Stomach (tissue), 4 donors: ENCODE results near the gene LRRTM4.

Source experiments
- CTCF ChIP-seq, 7 experiments: fragments of 450-650 bp in 4 of 7; fragments of 200-600 bp in 3 of 7; sonication (generic) in 3 of 7; IDR thresholded peaks; one replicate each; pipeline ENCODE4 v1.5.1; 2016 to 2019; ENCODE audit warnings: antibody characterized with exemption in 7 of 7, control low read depth in 2 of 7, mild to moderate bottlenecking in 1 of 7
- EP300 ChIP-seq: sonication (generic); formaldehyde crosslinking; IDR thresholded peaks from one replicate; pipeline ENCODE4 v1.6.1; 2017; ENCODE audit warnings: antibody characterized with exemption
- POLR2A ChIP-seq, 4 donors: fragments of 450-650 bp; IDR thresholded peaks; one replicate each; pipeline ENCODE4 v1.6.1; 2016; ENCODE audit warnings: antibody characterized with exemption in 4 of 4, control low read depth in 2 of 4, mild to moderate bottlenecking in 1 of 4, moderate library complexity in 1 of 4
- POLR2AphosphoS5 ChIP-seq, 3 donors: sonication (generic); formaldehyde crosslinking; IDR thresholded peaks; one replicate each; pipeline ENCODE4 v1.6.1; 2016; ENCODE audit warnings: antibody characterized with exemption in 3 of 3

- TF ChIP-seq EP300 (no peak), CTCF (IDR thresholded peaks at IDR 0.05) (no peak), POLR2A (IDR thresholded peaks at IDR 0.05) (no peak), POLR2AphosphoS5 (IDR thresholded peaks at IDR 0.05) (no peak)
These were observed 592.0 kb downstream of the LRRTM4 start for GRCh38 chr2:76930056-76930744.
